ENCODE data around the gene FBXL20.

The FBXL20 gene

DNA sequence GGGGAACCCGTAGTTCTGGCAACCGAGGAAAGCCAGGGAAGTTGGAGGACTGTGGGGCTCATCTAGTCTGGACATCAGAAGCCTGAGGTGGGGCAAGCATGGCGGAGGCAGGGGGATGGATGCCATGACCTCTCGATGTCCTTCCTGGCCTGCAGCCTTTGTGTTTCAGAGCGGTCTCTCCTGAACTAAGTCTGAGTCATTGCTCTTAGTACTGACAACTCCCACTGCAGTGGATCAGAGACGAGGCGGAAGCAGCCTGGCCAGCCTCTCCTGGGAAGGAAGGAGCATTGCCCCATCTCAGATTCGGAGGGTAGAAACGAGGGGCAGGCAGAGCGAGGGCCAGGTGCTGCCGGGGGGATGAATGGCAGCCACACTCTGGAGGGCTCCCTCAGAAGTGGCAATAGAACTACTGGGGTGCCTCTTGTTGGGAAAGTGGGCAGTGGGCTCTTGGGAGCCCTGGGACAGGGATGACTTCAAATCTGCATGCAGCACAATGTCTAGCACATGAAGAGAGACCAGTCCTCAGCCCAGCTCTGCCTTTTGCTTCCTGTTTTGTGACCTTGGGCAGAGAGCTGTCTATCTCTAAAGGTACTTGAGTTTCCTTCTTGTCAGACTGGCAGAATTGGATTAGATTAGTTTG, 172.0 kb downstream of the FBXL20 start:
- DNase-seq, result no peak

DNA sequence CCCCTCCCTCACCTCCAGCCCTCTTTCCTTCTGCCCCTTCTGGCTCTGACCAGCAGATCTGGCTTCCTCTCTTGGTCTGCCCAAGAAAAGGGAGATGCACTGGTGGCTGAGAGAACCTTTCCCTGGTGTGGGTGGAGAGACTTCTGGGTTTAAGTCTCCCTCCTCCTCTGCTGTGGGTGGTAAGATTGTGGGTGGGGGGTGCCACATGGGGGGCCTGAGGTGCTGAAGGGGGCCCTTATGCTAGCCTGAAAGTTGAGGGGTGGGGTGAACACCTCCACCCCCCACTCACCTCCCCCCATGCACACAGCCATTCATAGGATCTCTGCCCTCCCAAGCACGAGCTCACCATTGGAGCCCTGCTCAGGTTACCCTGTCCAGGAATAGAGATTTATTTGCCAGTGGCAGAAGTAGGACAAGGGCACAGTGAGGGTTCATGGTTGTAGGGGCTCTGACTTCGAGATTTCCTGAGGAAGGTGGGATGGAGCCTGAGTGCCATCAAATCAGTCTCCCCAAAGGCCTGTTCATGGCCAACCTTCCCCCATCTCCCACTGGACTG, 174.0 kb downstream of the FBXL20 start:
- DNase-seq, result no peak

DNA sequence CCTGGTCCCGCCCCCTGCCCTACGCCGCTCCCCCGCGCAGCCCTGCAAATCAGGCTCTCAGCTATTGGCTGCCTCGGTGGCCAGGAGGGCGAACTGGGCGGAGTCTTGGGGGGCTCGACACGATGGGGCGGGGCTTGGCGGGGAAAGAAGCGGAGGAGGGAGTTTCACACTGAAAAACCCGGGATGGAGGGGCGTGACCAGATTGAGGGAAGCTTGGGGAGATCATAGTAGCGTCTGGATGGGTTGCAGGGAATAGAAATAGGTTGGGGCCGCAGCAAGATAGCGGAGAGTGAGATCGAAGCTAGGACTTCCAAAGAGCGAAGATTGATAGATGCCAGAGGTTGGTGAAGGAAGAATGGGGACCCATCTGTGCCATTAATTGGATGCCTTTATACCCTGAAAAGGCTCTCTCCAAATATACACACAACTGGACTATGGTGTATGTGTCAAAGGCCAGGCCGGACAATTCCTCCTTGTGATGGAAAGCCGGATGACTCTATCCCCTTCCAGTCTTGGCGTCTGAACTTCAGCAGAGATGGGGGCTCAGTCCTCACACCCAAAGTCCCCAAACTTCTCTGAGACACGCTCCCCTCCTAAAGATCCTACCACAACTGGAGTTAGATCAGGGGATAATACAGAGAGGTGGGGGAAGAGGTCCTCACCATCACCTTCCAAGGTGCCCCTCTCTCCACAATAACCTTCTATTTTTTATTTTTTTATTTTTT, 175.3 kb downstream of the FBXL20 start:
- DNase-seq, result peak in 45 of 58 donors; percentile 8 to 87 (median 46)

DNA sequence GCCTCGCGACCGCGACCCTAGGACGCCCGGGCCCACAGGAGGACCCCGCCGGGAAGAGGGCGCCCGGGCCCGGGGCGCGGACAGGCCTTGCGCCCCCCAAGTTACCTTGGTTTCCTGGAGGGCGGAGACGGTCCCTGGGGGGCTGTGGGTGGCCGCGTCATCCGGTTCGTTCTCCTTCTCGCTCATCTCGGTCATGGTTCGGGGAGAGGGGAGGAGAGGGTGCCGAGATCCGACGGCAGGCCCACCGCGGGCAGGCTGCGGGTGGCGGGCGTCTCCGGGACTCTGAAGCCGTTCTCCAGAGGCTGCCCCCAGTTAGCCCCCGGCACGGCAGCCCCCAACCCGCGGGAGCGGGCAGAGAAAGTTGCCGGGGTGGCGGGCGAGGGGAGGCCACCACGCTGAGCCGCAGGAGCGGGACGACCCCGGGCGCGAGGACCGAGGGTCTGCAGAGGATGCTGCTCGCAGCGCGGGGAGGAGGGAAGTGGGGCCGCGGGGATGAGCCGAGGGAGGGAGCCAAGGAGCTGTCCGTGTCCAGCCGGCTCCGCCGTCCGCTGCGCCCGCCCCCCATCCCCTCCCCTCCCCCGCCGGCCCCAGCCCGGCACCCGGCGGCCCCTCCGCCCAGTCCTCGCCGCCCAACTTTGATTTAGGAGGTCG, 176.0 kb downstream of the FBXL20 start, which contains the start of gene STAC2:
TSS of gene STAC2 (minus strand) at position 638 of the 651 bp plus-strand sequence. CDS start at position 195, 443 bp downstream.
- DNase-seq, result peak in 1 of 58 donors; percentile 26

DNA sequence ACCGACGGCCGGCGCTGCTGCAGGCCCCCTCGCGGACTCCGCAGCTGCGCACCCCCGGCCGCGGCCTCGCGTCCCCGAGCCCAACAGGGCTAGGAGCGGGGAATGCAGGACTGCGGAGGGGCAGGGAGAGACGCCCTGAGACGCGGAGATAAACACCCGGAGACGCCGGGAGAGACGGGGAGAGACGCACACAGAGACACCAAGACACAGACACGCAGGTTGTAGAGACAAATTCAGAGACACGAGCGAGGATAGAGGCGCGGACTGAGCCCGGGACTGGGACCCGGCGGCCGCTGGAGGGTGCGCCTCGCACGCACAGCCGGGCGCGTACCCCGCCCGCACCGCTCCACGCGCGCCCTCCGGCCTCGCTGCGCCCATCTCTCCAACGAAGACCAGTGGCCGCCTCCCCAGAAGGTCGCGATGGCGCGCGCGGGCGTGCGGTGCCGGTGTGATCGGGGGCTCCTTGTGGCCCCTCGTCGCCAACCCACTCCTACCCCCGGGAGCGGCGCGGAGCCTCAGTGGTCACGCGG, 176.6 kb downstream of the FBXL20 start:
- DNase-seq, result no peak

DNA sequence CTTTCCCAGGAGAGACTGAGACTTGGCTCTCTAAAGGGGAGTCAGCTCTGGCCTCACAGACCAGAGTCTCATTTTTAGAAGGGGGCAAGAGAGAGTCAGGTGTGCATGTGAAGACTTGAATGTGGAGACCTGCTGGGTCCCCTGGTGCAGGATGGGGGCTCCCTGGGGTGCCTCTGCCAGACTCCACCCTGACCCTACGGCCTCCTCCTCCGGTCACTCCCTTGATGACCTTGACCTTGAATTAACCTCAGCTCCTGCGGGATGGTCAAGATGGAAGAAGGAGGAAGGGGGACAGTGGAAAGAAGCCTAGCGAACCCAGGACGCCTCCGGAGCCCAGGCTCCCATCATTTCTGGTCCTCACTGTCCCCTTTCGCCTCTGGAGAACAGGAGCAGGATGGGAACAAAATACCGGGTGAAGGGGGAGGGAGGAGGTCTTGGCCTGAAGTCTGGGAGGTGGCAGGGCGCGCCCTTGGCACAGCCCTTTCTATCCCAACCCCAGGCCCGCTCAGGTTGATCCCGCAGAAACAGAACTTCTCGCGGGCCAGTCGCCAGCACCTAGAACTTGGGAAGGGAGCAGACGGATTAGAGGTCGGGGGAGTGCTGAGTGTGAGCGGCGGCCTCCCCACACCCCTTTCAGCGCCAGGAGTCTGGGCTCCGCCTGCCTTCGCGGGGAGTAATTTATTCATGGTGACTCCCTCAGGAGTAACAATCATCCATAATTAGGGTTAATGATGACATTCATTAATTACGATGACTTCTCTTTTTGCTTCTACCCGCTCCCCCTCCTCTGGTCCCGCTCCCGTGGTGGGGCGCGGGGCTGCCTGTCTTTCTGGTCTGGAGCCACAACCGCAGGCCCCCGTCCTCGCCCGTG, 177.3 kb downstream of the FBXL20 start:
- DNase-seq, result no peak

DNA sequence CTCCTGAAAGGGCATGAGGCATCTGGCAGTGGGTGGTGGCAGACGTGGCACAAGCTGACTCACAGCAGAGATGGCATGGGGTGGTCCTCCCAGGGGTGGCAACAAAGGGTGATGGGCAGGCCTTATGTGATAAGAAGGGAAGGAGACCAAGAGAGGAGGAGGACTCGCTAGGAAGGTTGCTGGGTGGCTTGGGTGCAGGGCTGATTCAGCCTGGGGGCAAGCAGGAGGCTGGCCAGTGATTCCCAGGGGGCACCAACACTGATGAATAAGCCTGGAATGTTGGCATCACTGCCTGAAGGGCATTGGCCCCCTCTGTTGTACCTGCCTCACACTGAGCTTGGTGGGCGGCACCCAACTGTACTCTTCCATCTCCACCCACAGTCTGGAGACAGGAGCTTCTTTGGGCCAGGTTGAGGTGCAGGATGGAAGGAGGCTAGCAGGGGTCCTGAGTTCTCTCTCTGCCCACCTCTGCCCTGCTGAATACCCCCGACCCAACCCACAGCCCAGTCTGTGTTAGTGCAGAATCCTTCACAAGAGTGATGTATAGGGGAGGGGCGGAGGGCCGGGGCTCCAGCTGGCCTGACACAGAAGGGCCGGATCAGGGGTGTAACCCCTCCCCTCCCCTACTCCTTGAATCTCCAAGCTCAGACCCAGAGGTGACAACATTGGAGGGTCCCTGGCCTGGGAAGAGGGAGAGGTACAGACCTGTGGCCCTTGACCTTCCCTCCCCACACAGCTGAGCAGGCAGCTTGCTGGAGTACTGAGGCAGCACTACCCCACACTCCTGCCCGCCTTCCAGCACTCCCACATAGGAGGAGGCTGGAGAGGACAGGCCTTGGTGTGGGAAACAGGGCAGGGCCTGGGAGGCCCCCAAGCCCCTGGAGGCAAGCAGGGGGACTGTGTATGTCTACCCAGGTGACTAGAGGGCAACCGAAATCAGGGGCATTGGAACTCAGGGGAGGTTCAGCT, 178.3 kb downstream of the FBXL20 start:
- no peak for DNase-seq

DNA sequence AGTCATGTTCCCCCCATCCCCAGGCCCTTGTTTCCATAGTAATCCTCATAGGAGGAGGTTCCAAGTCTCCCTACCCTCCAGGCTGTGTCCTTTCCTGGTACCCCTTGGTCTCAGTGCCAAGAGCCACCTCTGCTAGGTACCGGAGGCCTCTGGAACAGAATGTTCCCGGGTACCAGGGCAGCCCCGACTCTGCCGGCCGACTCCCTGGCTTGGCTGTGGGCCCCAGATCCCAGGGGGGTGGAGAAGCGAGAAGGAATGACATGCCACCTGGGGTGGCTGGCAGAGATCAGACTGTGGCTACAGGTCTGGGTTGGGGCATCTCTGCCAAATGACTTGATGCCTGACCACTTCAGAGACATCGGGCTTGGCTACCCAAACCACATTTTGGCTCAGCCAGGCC, 179.3 kb downstream of the FBXL20 start:
- DNase-seq, result no peak

DNA sequence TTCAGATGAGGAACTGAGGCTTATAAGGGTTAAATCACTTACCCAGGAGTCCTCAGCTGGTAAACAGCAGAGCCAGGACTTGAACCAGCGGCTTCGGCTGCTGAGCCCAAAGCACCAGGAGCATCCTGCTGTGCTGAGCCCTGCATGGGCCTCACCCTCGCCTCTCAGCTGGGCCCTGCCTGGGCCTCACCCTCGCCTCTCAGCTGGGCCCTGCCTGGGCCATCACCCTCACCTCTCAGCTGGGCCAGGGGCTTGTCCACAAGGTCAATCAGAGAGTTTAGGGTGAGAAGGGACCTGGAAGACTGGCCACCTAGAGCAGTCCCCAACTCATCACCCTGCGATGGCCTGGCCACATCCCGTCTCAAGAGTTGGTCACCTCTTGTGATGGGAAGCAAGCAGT, 179.9 kb downstream of the FBXL20 start:
- no peak for DNase-seq

DNA sequence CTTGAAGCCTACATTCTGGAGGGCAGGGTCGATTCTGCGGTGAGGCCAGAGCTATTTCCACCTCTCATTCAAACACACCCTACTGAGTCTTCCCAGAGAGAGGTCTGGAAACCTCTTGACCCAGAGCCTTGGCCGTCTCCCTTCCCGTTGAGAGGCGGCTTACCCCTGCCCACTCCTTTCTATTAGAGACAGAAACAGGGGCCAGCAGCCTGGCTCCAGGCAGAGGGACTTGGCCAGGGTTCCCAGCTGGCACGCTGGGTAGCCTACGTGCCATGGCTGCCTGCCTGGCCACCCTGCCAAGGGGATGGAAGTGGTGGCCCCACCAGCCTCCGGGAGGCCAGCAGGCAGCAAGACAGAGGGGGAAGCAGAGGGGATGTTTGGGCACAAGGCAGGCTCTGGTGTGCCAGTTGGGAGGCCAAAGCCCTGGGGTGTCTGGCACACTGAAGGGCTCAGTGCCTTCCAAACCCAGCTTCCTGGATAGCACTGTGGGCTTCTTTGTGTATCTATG, 181.7 kb downstream of the FBXL20 start:
- peak in 48 of 58 donors; percentile 19 to 93 (median 68) for DNase-seq

DNA sequence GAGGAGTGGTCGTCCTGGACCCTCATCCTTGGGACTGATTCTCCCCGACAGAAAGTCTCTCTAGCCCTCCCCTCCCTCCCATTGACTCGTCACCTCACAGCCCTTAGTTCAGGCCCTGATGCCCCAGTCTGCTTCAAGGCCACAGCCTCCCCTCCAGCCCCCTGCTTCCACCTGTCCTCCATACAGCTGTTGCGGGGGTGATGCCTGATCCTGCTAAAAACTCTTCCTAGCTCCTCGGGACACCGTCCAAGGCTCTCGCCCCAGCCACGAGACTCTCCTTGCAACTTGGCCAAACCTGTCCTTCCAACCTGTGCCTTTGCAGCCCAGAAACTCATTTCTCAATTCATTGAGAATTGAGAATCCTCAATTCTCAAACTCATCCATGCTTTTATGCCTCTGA, 182.5 kb downstream of the FBXL20 start:
- DNase-seq, result no peak

DNA sequence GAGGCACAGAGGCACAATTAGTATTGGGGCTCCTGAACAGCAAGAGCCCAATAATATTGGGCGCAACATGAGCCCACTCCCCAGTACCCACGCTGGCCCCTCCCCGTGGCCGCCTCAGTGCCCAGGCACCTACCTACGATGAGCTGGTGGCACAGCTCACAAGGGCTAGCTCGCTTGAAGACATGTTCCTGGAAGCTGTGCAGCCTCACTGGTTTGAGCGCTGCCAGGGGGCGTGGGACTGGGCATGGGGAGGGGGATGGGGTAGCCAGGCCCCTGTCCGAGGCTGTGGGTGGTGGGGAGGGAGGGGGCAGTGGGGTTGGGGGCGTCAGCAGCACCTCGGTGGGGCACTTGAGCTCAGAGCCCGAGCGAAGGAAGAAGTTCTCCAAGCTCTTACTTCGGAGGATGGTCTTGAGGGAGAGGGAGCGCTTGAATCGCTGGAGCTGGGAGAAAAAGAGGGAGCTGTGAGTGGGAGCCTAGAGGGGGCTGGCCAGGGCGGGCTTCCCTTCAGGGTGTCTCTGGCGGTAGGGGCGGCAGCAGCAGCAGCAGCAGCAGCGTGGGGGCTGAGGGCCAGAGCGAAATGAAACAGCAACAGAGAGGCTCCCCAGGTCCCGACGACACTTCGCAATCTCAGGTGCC, 183.6 kb downstream of the FBXL20 start:
- no peak for DNase-seq

DNA sequence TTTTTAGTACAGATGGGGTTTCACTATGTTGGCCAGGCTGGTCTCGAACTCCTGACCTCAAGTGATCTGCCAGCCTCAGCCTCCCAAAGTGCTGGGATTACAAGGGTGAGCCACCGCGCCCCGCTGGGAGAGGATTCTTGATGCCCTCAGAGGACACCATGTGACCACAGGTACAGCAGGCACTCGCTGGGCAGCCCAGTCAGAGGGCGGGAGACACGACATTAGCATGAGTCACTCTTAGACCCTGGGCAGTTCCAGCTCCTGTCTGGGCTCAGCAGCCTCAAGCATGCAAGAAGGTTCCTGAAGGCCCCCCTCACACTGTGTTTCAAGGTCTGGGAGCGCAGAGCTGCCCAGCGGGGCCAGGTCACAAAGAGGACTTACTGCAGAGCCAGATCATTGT, 187.6 kb downstream of the FBXL20 start:
- DNase-seq, result no peak

DNA sequence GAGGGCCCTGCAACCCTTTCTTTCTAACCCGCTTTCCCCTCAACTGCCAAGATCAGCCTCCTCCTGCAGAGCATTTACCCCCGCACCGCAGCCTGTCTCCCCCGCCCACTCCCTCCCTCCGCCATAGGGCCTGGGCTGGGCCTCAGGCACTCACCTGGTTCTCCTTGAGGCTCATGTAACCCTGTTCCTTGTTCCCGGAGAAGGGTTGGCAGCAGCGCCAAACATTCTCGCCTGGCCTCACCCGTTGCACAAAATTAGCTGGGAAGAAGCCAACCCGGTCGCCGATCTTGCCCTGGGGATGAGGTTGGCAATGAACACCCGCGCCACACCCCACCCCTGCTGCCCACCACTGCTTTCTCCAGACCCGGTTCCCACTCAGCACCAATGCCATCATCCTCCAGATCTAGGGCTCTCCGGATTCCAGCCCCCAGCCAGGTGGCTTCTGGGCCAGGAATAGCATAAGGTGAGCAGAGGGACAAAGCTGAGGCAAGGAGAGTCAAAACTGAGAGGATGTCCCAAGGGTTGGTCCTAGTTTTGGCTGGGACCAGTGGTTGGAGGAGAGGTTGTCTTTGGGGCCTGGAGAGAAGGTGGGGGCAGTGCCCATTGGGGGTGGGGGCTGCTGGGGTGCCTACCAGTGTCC, 188.5 kb downstream of the FBXL20 start:
- DNase-seq, result no peak

DNA sequence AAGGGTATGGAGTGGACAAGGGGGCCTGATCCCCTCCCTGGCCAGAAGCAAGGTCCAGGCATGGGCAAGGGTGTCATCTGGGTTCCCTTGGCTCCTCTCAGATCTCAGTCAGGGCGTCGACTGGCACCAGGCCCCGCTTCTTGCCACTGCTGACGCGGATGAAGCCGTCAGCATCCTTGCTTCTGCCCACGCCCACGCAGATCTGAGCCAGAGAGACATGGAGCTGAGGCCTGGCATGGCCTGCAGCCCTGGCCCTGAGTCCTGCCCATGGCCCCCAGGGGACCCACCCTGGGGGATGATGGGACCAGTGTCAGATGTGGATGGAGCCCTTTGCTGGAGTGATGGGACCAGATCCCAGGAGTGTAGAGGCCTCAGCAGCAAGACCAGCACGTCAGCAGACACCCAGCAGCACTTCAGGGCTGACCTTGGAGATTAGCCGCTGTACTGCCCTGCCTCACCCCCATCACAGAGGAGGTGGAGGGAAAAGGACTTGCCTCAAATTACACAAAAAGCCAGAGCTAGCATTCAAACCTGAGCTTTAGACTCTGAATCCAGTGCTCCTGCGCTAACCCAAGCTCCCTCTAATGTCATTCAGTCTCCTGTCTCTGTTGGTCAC, 189.1 kb downstream of the FBXL20 start:
- DNase-seq, result peak in 4 of 58 donors; percentile 12 to 43 (median 20)

DNA sequence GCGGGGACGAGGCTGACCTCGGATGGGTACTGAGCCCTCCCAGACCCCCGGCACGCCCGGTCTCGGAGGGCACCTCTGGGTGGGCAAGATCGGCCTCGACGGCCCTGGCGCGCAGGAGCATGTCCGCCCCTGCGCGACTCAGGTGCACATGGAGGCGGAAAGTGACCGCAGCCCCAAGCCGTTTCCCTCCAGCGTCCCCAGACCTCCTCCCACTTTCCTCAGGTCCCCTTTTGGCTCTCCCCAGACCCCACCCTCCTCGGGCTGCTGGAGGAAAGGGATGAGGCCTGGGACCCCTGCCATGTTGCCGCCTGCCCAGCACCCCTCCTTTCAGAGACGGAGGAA, 191.4 kb downstream of the FBXL20 start:
- DNase-seq, result no peak

DNA sequence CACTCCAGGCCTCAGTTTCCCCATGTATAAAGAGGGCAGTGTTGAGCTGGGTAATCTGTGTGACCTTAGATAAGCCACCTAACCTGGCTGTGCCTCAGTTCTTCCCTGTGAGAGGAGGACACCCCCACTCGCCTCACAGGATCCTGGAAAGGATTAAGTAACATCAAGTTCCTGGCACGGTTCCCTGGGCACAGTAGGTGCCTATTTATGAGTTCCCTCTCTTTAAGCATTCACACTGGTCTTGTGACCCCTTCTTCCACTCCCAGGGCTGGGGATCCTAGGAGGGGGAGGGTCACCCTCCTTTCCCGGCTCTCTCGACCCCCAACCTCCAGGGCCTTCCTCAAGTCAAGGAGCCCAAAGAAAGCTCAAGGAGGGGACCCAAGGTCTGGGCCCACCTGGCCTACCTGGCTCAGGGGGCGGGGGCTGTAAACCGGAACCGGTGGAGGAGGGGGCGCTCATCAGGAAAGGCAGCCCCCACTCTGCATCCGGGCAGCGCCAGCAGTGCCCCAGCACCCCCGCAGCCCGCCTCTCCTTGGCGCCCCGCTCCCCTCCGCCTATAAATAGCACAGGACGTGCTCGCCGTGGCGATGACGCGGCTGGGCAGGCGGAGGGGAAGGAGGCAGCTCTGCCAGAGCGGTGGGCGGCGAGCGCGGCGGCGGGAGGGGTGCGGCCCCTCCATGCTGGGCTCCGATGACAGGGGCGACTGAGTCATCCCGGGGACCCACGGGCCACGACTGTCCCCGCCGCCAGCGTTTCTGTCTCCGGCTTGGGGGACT, 191.9 kb downstream of the FBXL20 start:
- DNase-seq, result peak in 35 of 58 donors; percentile 13 to 75 (median 43)
